ENCODE data around the gene UCN2. TPM values are rescaled to one million over a fixed set of nuclear protein-coding genes. Genes with fewer than 3 reads are reported as not detected.

Gene UCN2
- total RNA-seq, 1 experiment from 2014 or later: not detected

GRCh38 chr3:48548729-48549705 is 14.6 kb downstream of the UCN2 start:
- Mint-ChIP-seq H3K4me1 (peaks cover 16% of the 10 kb centered on the region), H3K27ac (peak overlapping the region; percentile 87), H3K27me3 (ENCODE audit: low read depth) (no peaks in the 10 kb centered on the region), H3K36me3 (peaks cover 53% of the 10 kb centered on the region), H3K4me3 (no peak overlapping the region), H3K9me3 (no peaks in the 10 kb centered on the region)
- ChIA-PET POLR2A (interaction anchor here (0.6 to 0.8 kb wide), 2 partner anchors 76 to 241 kb away, joined by 3 to 6 read pairs; no protein-coding TSS in a partner anchor), CTCF (interaction anchor here (0.6 to 5.2 kb wide), 39 partner anchors 9 to 355 kb away, joined by 3 to 71 read pairs (median 5); partner anchors contain the start of genes ATRIP, CCDC51, CELSR3 and NCKIPSD)
- ATAC-seq (peak; percentile 97), DNase-seq (ENCODE audit: low spot score) (peak; percentile 91)
- TF ChIP-seq RELA (CRISPR knock-in tag; IDR thresholded peaks at IDR 0.05; ENCODE audit: borderline replicate concordance) (no peak), CTCF (IDR thresholded peaks at IDR 0.05) (peak; percentile 76)

GRCh38 chr3:48548126-48548525 is 15.5 kb downstream of the UCN2 start:
- ChIA-PET POLR2A (interaction anchor here (0.8 kb wide), 1 partner anchor 82 kb away, joined by 3 read pairs; no protein-coding TSS in a partner anchor), CTCF (interaction anchor here (1.1 to 5.2 kb wide), 10 partner anchors 8 to 271 kb away, joined by 3 to 71 read pairs (median 13); partner anchors contain the start of gene PFKFB4)
- H3K27ac Mint-ChIP-seq: no peak overlapping the region
- DNase-seq (ENCODE audit: low spot score) (no peak), ATAC-seq (no peak)
- H3K4me1 Mint-ChIP-seq: peaks cover 8% of the 10 kb centered on the region
- TF ChIP-seq MLX (CRISPR knock-in tag; IDR thresholded peaks at IDR 0.05) (no peak), SMAD3 (CRISPR knock-in tag; IDR thresholded peaks at IDR 0.05; ENCODE audit: borderline replicate concordance) (no peak), STAT6 (CRISPR knock-in tag; conservative IDR thresholded peaks at IDR 0.05; ENCODE audit: low read depth) (no peak), USF2 (CRISPR knock-in tag; IDR thresholded peaks at IDR 0.05) (no peak), FOXJ3 (CRISPR knock-in tag; IDR thresholded peaks at IDR 0.05; ENCODE audit: borderline replicate concordance) (no peak), SMAD4 (CRISPR knock-in tag; IDR thresholded peaks at IDR 0.05) (no peak)
- no peaks in the 10 kb centered on the region for H3K9me3 Mint-ChIP-seq
- H3K27me3 Mint-ChIP-seq (ENCODE audit: low read depth): no peaks in the 10 kb centered on the region
- no peak overlapping the region for H3K4me3 Mint-ChIP-seq
- H3K36me3 Mint-ChIP-seq: peaks cover 50% of the 10 kb centered on the region

GRCh38 chr3:48546203-48546829 is 17.3 kb downstream of the UCN2 start:
- H3K4me3 Mint-ChIP-seq: no peak overlapping the region
- peaks cover 3% of the 10 kb centered on the region; the same call in 1 of the 2 replicates for H3K4me1 Mint-ChIP-seq
- no peaks in the 10 kb centered on the region for H3K9me3 Mint-ChIP-seq
- DNase-seq (ENCODE audit: low spot score): no peak
- H3K36me3 Mint-ChIP-seq: peaks cover 54% of the 10 kb centered on the region
- no peaks in the 10 kb centered on the region for H3K27me3 Mint-ChIP-seq (ENCODE audit: low read depth)
- CTCF ChIA-PET: no interaction called here
- no peak for ATAC-seq
- H3K27ac Mint-ChIP-seq: no peak overlapping the region; the same call in 1 of the 2 replicates
- POLR2A ChIA-PET: no interaction called here
- TF ChIP-seq FOXP4 (CRISPR knock-in tag; IDR thresholded peaks at IDR 0.05) (no peak), SMAD4 (CRISPR knock-in tag; IDR thresholded peaks at IDR 0.05) (no peak), ATF6 (CRISPR knock-in tag; IDR thresholded peaks at IDR 0.05) (no peak), EMX1 (CRISPR knock-in tag; IDR thresholded peaks at IDR 0.05) (no peak), RORB (CRISPR knock-in tag; IDR thresholded peaks at IDR 0.05) (no peak), SMAD3 (CRISPR knock-in tag; IDR thresholded peaks at IDR 0.05; ENCODE audit: borderline replicate concordance) (no peak), AR (CRISPR knock-in tag; IDR thresholded peaks at IDR 0.05) (no peak)
